CD14-positive monocyte (primary cell): ENCODE measurements around the gene MEAF6. TPM values are rescaled to one million over a fixed set of nuclear protein-coding genes. Genes with fewer than 3 reads are reported as not detected.

Experiments
- DNase-seq, 3 donors: peaks; one replicate each; pipeline ENCODE4 v3.0.0-alpha.2; 2011 to 2022
- H2AFZ ChIP-seq: 2 replicates; pipeline ENCODE4 v1.6.0; 2012; ENCODE audit warnings: mild to moderate bottlenecking, low read depth, low read length, inconsistent platforms; ENCODE audit not compliant: insufficient read depth, poor library complexity, severe bottlenecking
- H3K27ac ChIP-seq, 2 donors: 1 replicate in 1 of 2; 2 replicates in 1 of 2; pipeline ENCODE4 v1.5.1; 2012 to 2013; ENCODE audit warnings: low read length in 2 of 2, control low read depth in 1 of 2, inconsistent platforms in 1 of 2, low read depth in 1 of 2, mild to moderate bottlenecking in 1 of 2
- H3K27me3 ChIP-seq, 2 donors: one replicate each; pipeline versions ENCODE4 v1.6.0 to v1.6.1; 2011 to 2013; ENCODE audit warnings: low read length in 2 of 2; ENCODE audit not compliant: control insufficient read depth in 2 of 2, insufficient read depth in 2 of 2
- H3K36me3 ChIP-seq, 2 donors: replicated peaks in 1 of 2; 1 replicate in 1 of 2; 2 replicates in 1 of 2; pipeline versions ENCODE4 v1.5.1 to v1.6.1; 2012 to 2013; ENCODE audit warnings: low read length in 2 of 2, control low read depth in 1 of 2, inconsistent platforms in 1 of 2, mild to moderate bottlenecking in 1 of 2; ENCODE audit not compliant: insufficient read depth in 2 of 2, control insufficient read depth in 1 of 2
- H3K4me1 ChIP-seq, 2 donors: 1 replicate in 1 of 2; 2 replicates in 1 of 2; pipeline versions ENCODE4 v1.5.1 to v1.6.1; 2012 to 2013; ENCODE audit warnings: low read length in 2 of 2, control low read depth in 1 of 2, inconsistent platforms in 1 of 2, mild to moderate bottlenecking in 1 of 2, moderate library complexity in 1 of 2; ENCODE audit not compliant: insufficient read depth in 2 of 2, control insufficient read depth in 1 of 2
- H3K4me2 ChIP-seq: replicated peaks from 2 replicates; pipeline ENCODE3; 2012; ENCODE audit warnings: low read length, moderate library complexity, mild to moderate bottlenecking; ENCODE audit not compliant: poor library complexity, severe bottlenecking; ENCODE audit errors: extremely low read depth
- H3K4me3 ChIP-seq, 3 experiments: fragments of 200-600 bp in 1 of 3; sonication (generic) in 1 of 3; replicated peaks in 1 of 3; 1 replicate in 2 of 3; 2 replicates in 1 of 3; pipeline ENCODE4 v1.5.1; 2011 to 2013; ENCODE audit warnings: low read length in 3 of 3, mild to moderate bottlenecking in 3 of 3, control low read depth in 2 of 3, low read depth in 2 of 3, inconsistent platforms in 1 of 3, moderate library complexity in 1 of 3
- H3K79me2 ChIP-seq: 2 replicates; pipeline ENCODE4 v1.6.0; 2012; ENCODE audit warnings: mild to moderate bottlenecking, control low read depth, inconsistent platforms, low read length, moderate library complexity; ENCODE audit not compliant: insufficient read depth
- H3K9ac ChIP-seq: 2 replicates; pipeline ENCODE4 v1.6.0; 2017; ENCODE audit warnings: low read length, mild to moderate bottlenecking; ENCODE audit not compliant: insufficient read depth, poor library complexity, severe bottlenecking
- H3K9me3 ChIP-seq, 2 donors: replicated peaks in 1 of 2; 1 replicate in 1 of 2; 2 replicates in 1 of 2; pipeline versions ENCODE4 v1.5.1 to v1.6.1; 2012 to 2013; ENCODE audit warnings: low read length in 2 of 2, control low read depth in 1 of 2; ENCODE audit not compliant: control insufficient read depth in 1 of 2, insufficient read depth in 1 of 2
- H4K20me1 ChIP-seq: 2 replicates; pipeline ENCODE4 v1.6.0; 2012; ENCODE audit warnings: mild to moderate bottlenecking, low read length, control low read depth, moderate library complexity; ENCODE audit not compliant: insufficient read depth
- H3K27ac Mint-ChIP-seq, 7 donors: one replicate each; pipeline ENCODE4 v1.8.0; 2020; ENCODE audit warnings: mild to moderate bottlenecking in 7 of 7, mixed read lengths in 7 of 7, moderate library complexity in 6 of 7, inconsistent platforms in 2 of 7
- H3K27me3 Mint-ChIP-seq, 3 donors: one replicate each; pipeline ENCODE4 v1.8.0; 2021 to 2022; ENCODE audit warnings: low read depth in 3 of 3, mild to moderate bottlenecking in 3 of 3, mixed read lengths in 3 of 3, moderate library complexity in 3 of 3, inconsistent platforms in 1 of 3
- H3K36me3 Mint-ChIP-seq, 2 donors: one replicate each; pipeline ENCODE4 v1.8.0; 2020; ENCODE audit warnings: mixed read lengths in 2 of 2, inconsistent platforms in 1 of 2, mild to moderate bottlenecking in 1 of 2
- H3K4me1 Mint-ChIP-seq: one replicate; pipeline ENCODE4 v1.8.0; 2020; ENCODE audit warnings: mild to moderate bottlenecking, mixed read lengths
- H3K4me3 Mint-ChIP-seq, 2 donors: one replicate each; pipeline ENCODE4 v1.8.0; 2020; ENCODE audit warnings: mild to moderate bottlenecking in 2 of 2, mixed read lengths in 2 of 2, moderate library complexity in 1 of 2
- H3K9me3 Mint-ChIP-seq, 7 donors: one replicate each; pipeline ENCODE4 v1.8.0; 2020 to 2022; ENCODE audit warnings: mixed read lengths in 7 of 7, mild to moderate bottlenecking in 6 of 7, moderate library complexity in 6 of 7, inconsistent platforms in 2 of 7
- CTCF ChIP-seq: fragments of 200-600 bp; IDR thresholded peaks from one replicate; pipeline ENCODE4 v1.8.0; 2022; ENCODE audit warnings: antibody characterized with exemption, mild to moderate bottlenecking
- WGBS: methylation state at CpG from one replicate; pipeline ENCODE4 v1.1.5; 2013; ENCODE audit warnings: missing lambda C conversion rate; ENCODE audit not compliant: insufficient coverage; 5-methylcytosine and 5-hydroxymethylcytosine counted together
- intact Hi-C, 2 donors: fragments of 100-400 bp; cut with micrococcal nuclease; formaldehyde crosslinking; loops; one replicate each; pipeline versions ENCODE4 v1.15.0 to v1.15.1; 2023
- polyA plus RNA-seq, 3 donors: library from polyadenylated mRNA; depleted of rRNA in 1 of 3; unstranded in 2 of 3; stranded (reverse) in 1 of 3; fragments of 300-500 nt in 2 of 3; fragments of >200 nt in 1 of 3; fragmentation: Illumina TruSeq in 2 of 3; gene quantifications; 1 replicate in 2 of 3; 2 replicates in 1 of 3; pipeline ENCODE4 v1.2.3, GENCODE V29; 2012 to 2021

MEAF6 gene
- polyA plus RNA-seq, 3 donors: 56.7 to 99.8 (median 79.2) TPM

- Histone ChIP-seq H3K27me3 (no peaks in the 10 kb centered on the region), H3K36me3 (peaks cover 67 to 95% of the 10 kb centered on the region in 2 donors), H3K9ac (no peak overlapping the region), H2AFZ (no peak overlapping the region), H3K4me3 (no peak overlapping the region), H3K4me1 (no peaks in the 10 kb centered on the region), H3K4me2 (no peak overlapping the region), H3K79me2 (peaks cover 7% of the 10 kb centered on the region), H3K27ac (no peak overlapping the region), H4K20me1 (peaks cover 4% of the 10 kb centered on the region), H3K9me3 (no peaks in the 10 kb centered on the region)
- DNase-seq: no peak
- peaks cover 0 to 1% (median 0%) of the 10 kb centered on the region in 3 donors for H3K27me3 Mint-ChIP-seq
- H3K36me3 Mint-ChIP-seq: peaks cover 61 to 87% of the 10 kb centered on the region in 2 donors
- no peaks in the 10 kb centered on the region for H3K9me3 Mint-ChIP-seq
- peaks cover 2% of the 10 kb centered on the region for H3K4me1 Mint-ChIP-seq
- H3K27ac Mint-ChIP-seq: no peak overlapping the region
- no peak for TF ChIP-seq CTCF
- H3K4me3 Mint-ChIP-seq: no peak overlapping the region
- intact Hi-C loops: no loop called here
Observed at GRCh38 chr1:37502104-37502503, 12.5 kb downstream of the MEAF6 start.

GRCh38 chr1:37501661-37502060 is 12.9 kb downstream of the MEAF6 start:
- H3K4me1 Mint-ChIP-seq: peaks cover 2% of the 10 kb centered on the region
- 100% methylated on average over 1 of the region's 5 CpGs for WGBS
- peaks cover 56 to 84% of the 10 kb centered on the region in 2 donors for H3K36me3 Mint-ChIP-seq
- H3K79me2 ChIP-seq: peaks cover 7% of the 10 kb centered on the region
- no peak overlapping the region for H3K4me3 ChIP-seq
- no peak for DNase-seq
- H3K27me3 ChIP-seq: no peaks in the 10 kb centered on the region
- TF ChIP-seq CTCF: no peak
- H3K4me2 ChIP-seq: no peak overlapping the region
- no peak overlapping the region for H2AFZ ChIP-seq
- no peaks in the 10 kb centered on the region for H3K9me3 Mint-ChIP-seq
- no peaks in the 10 kb centered on the region for H3K9me3 ChIP-seq
- H3K27me3 Mint-ChIP-seq: peaks cover 0 to 1% (median 0%) of the 10 kb centered on the region in 3 donors
- H3K4me3 Mint-ChIP-seq: no peak overlapping the region
- H4K20me1 ChIP-seq: peaks cover 2% of the 10 kb centered on the region
- peaks cover 67 to 93% of the 10 kb centered on the region in 2 donors for H3K36me3 ChIP-seq
- no peak overlapping the region for H3K27ac ChIP-seq
- no peaks in the 10 kb centered on the region for H3K4me1 ChIP-seq
- intact Hi-C loops: no loop called here
- no peak overlapping the region for H3K27ac Mint-ChIP-seq
- H3K9ac ChIP-seq: no peak overlapping the region
